Measurements from ENCODE around the gene HERC5. TPM values are rescaled to one million over a fixed set of nuclear protein-coding genes. Genes with fewer than 3 reads are reported as not detected.

HERC5 gene
- total RNA-seq, 1 experiment from 2014 or later: 17.2 TPM

GRCh38 chr4:88443486-88443885, 13.4 kb upstream of the HERC5 start:
- Histone ChIP-seq H3K27me3 (ENCODE audit: insufficient read depth, low read length) (no peaks in the 10 kb centered on the region), H3K14ac (ENCODE audit: insufficient read depth, low read length) (no peak overlapping the region; the same call in 1 of the 2 replicates), H4K20me1 (ENCODE audit: control insufficient read depth, insufficient read depth, insufficient read length) (no peaks in the 10 kb centered on the region), H3K23ac (ENCODE audit: insufficient read length, low read depth, low read length) (no peak overlapping the region), H3K9ac (ENCODE audit: extremely low read depth, insufficient read length, low read length) (no peak overlapping the region), H2BK15ac (ENCODE audit: low read depth, low read length) (no peak overlapping the region), H3K4me2 (ENCODE audit: insufficient read depth, insufficient read length, low read length) (no peak overlapping the region), H4K91ac (ENCODE audit: insufficient read length, low read depth, low read length) (no peak overlapping the region), H2AFZ (ENCODE audit: low read length) (no peak overlapping the region), H2BK5ac (ENCODE audit: insufficient read length, low read length) (no peak overlapping the region), H3K56ac (ENCODE audit: insufficient read length, low read depth, low read length) (no peak overlapping the region), H3K9me3 (ENCODE audit: control insufficient read depth, low read depth, low read length) (no peaks in the 10 kb centered on the region), H3K18ac (ENCODE audit: insufficient read length, low read depth, low read length) (peak overlapping the region; percentile 64), H2BK120ac (ENCODE audit: low read depth, low read length, poor library complexity, severe bottlenecking) (no peak overlapping the region), H4K5ac (ENCODE audit: insufficient read length, low read depth, low read length) (no peak overlapping the region), H2AK5ac (ENCODE audit: insufficient read length, low read length) (no peak overlapping the region), H3K23me2 (ENCODE audit: insufficient read length, low read depth, low read length, poor library complexity, severe bottlenecking) (no peaks in the 10 kb centered on the region), H2BK20ac (ENCODE audit: low read depth, low read length, poor library complexity, severe bottlenecking) (no peak overlapping the region), H3K4me1 (ENCODE audit: insufficient read depth, low read length) (peaks cover 5% of the 10 kb centered on the region; the same call in 1 of the 2 replicates), H4K8ac (replicated peaks; ENCODE audit: insufficient read length, low read depth, low read length) (no peak overlapping the region), H3K4ac (ENCODE audit: low read depth, low read length) (no peak overlapping the region), H3K79me2 (ENCODE audit: insufficient read depth, low read length) (no peaks in the 10 kb centered on the region), H3K79me1 (ENCODE audit: insufficient read depth, low read depth, low read length, poor library complexity, severe bottlenecking) (no peaks in the 10 kb centered on the region), H2BK12ac (ENCODE audit: insufficient read length, low read depth, low read length) (no peak overlapping the region), H3K27ac (ENCODE audit: insufficient read length, low read depth, low read length) (no peak overlapping the region), H3T11ph (ENCODE audit: low read length) (no peak overlapping the region)
- Mint-ChIP-seq H3K27ac (no peak overlapping the region; a peak in 1 of 7 replicates), H3K36me3 (ENCODE audit: insufficient read depth in 1 of 3, low read depth in 3 of 3) (peaks cover 8 to 22% (median 13%) of the 10 kb centered on the region in 3 experiments; a peak in 6 of 7 replicates), H3K9me3 (peaks cover 4 to 10% of the 10 kb centered on the region in 2 experiments; a peak in 3 of 5 replicates), H3K27me3 (ENCODE audit: low read depth) (no peaks in the 10 kb centered on the region), H3K4me3 (no peak overlapping the region), H3K4me1 (peaks cover 27 to 53% of the 10 kb centered on the region in 2 experiments)
- no peak for DNase-seq
- WGBS (ENCODE audit: extremely low coverage, insufficient read length, low lambda C conversion rate): no CpG with 5 or more reads among the region's 5 CpGs
- TF ChIP-seq, protein P1, sequence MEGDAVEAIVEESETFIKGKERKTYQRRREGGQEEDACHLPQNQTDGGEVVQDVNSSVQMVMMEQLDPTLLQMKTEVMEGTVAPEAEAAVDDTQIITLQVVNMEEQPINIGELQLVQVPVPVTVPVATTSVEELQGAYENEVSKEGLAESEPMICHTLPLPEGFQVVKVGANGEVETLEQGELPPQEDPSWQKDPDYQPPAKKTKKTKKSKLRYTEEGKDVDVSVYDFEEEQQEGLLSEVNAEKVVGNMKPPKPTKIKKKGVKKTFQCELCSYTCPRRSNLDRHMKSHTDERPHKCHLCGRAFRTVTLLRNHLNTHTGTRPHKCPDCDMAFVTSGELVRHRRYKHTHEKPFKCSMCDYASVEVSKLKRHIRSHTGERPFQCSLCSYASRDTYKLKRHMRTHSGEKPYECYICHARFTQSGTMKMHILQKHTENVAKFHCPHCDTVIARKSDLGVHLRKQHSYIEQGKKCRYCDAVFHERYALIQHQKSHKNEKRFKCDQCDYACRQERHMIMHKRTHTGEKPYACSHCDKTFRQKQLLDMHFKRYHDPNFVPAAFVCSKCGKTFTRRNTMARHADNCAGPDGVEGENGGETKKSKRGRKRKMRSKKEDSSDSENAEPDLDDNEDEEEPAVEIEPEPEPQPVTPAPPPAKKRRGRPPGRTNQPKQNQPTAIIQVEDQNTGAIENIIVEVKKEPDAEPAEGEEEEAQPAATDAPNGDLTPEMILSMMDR (conservative IDR thresholded peaks at IDR 0.05): no peak
